Measurements from ENCODE around the gene PRMT1. TPM values are rescaled to one million over a fixed set of nuclear protein-coding genes. Genes with fewer than 3 reads are reported as not detected.

The PRMT1 gene
- total RNA-seq, 4 donors from 2014 or later = 78.5 to 274 (median 217) TPM

DNA sequence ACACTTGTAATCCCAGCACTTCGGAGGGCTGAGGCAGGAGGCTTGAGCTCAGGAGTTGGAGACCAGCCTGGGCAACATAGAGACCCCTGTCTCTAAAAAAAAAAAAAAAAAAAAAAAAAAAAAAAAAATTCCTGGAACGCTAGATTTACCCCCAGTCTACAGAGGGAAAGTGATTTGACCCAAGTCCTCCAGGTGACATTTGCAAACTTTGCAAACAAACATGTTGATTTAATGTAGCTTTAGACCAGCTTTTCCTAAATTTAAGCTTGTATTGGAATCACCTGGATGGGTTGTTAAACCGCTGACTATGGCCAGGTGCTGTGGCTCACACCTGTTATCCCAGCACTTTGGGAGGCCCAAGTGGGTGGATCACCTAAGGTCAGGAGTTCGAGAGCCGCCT lies 22.3 kb downstream of the PRMT1 start:
- no peaks in the 10 kb centered on the region for H3K9me3 ChIP-seq
- no peaks in the 10 kb centered on the region for H3K36me3 ChIP-seq
- intact Hi-C loops (cut with DNase I; ENCODE audit: low total_unique reads) = no loop called here
- no peak overlapping the region for H3K27ac ChIP-seq
- no peak overlapping the region for H3K4me3 ChIP-seq
- TF ChIP-seq, protein P1, sequence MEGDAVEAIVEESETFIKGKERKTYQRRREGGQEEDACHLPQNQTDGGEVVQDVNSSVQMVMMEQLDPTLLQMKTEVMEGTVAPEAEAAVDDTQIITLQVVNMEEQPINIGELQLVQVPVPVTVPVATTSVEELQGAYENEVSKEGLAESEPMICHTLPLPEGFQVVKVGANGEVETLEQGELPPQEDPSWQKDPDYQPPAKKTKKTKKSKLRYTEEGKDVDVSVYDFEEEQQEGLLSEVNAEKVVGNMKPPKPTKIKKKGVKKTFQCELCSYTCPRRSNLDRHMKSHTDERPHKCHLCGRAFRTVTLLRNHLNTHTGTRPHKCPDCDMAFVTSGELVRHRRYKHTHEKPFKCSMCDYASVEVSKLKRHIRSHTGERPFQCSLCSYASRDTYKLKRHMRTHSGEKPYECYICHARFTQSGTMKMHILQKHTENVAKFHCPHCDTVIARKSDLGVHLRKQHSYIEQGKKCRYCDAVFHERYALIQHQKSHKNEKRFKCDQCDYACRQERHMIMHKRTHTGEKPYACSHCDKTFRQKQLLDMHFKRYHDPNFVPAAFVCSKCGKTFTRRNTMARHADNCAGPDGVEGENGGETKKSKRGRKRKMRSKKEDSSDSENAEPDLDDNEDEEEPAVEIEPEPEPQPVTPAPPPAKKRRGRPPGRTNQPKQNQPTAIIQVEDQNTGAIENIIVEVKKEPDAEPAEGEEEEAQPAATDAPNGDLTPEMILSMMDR (IDR thresholded peaks at IDR 0.05) = no peak
- TF ChIP-seq POLR2A (IDR thresholded peaks at IDR 0.05) = no peak
- no peak for DNase-seq
- no peaks in the 10 kb centered on the region for H3K4me1 ChIP-seq
- H3K27me3 ChIP-seq = no peaks in the 10 kb centered on the region

- intact Hi-C loops (cut with DNase I; ENCODE audit: low total_unique reads) = no loop called here
These were observed 23.5 kb downstream of the PRMT1 start for GRCh38 chr19:49700563-49700962.

DNA sequence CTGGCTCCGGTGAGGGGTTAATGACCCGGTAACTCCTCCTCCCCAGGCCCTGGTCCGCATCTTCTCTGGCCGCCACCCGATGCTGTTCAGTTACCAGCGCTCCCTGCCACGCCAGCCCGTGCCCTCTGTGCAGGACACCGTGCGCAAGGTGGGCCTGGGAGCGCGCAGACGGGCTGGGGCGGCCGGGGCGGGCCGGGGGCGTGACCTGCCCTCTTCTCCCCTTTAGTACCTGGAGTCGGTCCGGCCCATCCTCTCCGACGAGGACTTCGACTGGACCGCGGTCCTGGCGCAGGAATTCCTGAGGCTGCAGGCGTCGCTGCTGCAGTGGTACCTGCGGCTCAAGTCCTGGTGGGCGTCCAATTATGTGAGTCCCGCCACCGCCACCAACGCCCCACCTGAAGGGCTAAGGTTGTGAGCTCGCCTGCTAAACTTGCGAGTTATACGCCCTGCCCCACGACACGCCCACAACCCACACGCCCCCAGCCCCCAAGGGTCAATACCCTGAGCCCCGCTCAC lies 24.3 kb downstream of the PRMT1 start:
- no peaks in the 10 kb centered on the region for H3K4me1 ChIP-seq
- intact Hi-C loops (cut with DNase I; ENCODE audit: low total_unique reads) = no loop called here
- H3K4me3 ChIP-seq = no peak overlapping the region
- H3K9me3 ChIP-seq = no peaks in the 10 kb centered on the region
- no peak for DNase-seq
- H3K27me3 ChIP-seq = no peaks in the 10 kb centered on the region
- TF ChIP-seq, protein P1 (IDR thresholded peaks at IDR 0.05) = no peak
- TF ChIP-seq POLR2A (IDR thresholded peaks at IDR 0.05) = no peak
- H3K27ac ChIP-seq = no peak overlapping the region
- no peaks in the 10 kb centered on the region for H3K36me3 ChIP-seq

More at GRCh38 chr19:49700563-49700962, 23.5 kb downstream of the PRMT1 start:
- H3K27me3 ChIP-seq = no peaks in the 10 kb centered on the region
- H3K36me3 ChIP-seq = no peaks in the 10 kb centered on the region
- no peak overlapping the region for H3K27ac ChIP-seq
- H3K4me3 ChIP-seq = no peak overlapping the region
- H3K9me3 ChIP-seq = no peaks in the 10 kb centered on the region
- DNase-seq = no peak
- TF ChIP-seq, protein P1 (IDR thresholded peaks at IDR 0.05) = no peak
- TF ChIP-seq POLR2A (IDR thresholded peaks at IDR 0.05) = no peak
- no peaks in the 10 kb centered on the region for H3K4me1 ChIP-seq

- Histone ChIP-seq H3K4me3 (no peak overlapping the region), H3K36me3 (no peaks in the 10 kb centered on the region), H3K27me3 (no peaks in the 10 kb centered on the region), H3K9me3 (no peaks in the 10 kb centered on the region), H3K4me1 (no peaks in the 10 kb centered on the region), H3K27ac (no peak overlapping the region)
- DNase-seq = no peak
- intact Hi-C loops (cut with DNase I; ENCODE audit: low total_unique reads) = no loop called here
- TF ChIP-seq, protein P1 (IDR thresholded peaks at IDR 0.05) = no peak
- no peak for TF ChIP-seq POLR2A (IDR thresholded peaks at IDR 0.05)
These were observed 28.0 kb downstream of the PRMT1 start for GRCh38 chr19:49704888-49705642.

DNA sequence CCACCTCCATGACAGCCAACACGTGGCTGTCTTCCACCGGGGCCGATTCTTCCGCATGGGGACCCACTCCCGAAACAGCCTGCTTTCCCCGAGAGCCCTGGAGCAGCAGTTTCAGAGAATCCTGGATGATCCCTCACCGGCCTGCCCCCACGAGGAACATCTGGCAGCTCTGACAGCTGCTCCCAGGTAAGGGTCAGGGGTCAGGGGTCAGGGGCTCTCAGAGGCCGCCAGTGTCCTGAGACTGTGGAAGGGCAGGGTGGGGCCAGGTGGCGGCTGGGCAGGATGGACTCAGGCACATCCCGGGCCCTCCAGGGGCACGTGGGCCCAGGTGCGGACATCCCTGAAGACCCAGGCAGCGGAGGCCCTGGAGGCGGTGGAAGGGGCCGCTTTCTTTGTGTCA lies 28.8 kb downstream of the PRMT1 start:
- H3K9me3 ChIP-seq = no peaks in the 10 kb centered on the region
- no peak for DNase-seq
- no peaks in the 10 kb centered on the region for H3K4me1 ChIP-seq
- no peak overlapping the region for H3K4me3 ChIP-seq
- H3K27me3 ChIP-seq = no peaks in the 10 kb centered on the region
- TF ChIP-seq, protein P1 (IDR thresholded peaks at IDR 0.05) = no peak
- TF ChIP-seq POLR2A (IDR thresholded peaks at IDR 0.05) = no peak
- H3K36me3 ChIP-seq = no peaks in the 10 kb centered on the region
- no peak overlapping the region for H3K27ac ChIP-seq
- intact Hi-C loops (cut with DNase I; ENCODE audit: low total_unique reads) = no loop called here

Measured in uterus (tissue), 4 donors.